Measurements from ENCODE around the gene OSTM1.

DNA sequence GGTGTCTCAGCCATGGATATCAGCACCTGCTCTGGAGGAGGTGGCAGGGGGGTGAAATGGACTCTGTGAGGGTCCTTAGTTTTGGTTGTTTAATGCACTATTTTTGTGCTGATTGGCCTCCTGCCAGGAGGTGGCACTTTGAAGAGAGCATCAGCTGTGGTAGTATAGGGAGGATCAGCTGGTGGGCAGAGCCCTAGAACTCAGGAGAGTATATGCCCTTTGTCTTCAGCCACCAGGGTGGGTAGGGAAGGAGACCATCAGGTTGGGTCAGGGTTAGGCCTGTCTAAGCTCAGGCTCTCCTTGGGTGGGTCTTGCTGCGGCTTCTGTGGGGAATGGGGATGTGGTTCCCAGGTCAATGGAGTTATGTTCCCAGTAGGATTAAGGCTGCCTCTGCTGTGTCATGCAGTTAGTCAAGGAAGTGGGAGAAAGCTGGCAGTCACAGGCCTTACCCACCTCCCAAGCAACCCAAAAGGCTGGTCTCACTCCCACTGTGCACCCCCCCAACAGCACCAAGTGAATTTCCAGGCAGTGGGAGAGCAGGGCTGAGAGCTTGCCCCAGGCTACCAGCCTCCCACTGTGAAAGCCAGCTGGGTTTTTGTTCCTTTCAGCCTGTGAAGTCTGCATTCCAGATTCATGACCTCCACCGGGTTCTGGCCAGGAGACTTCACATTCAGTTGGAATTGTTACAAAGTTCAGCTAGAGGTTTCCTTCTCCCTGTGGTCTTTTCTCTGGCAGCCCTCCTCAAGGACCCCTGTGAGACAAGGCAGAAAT is 5.7 kb upstream of the OSTM1 start:
- TF ChIP-seq TCF12 (IDR thresholded peaks at IDR 0.05) (no peak), TCF12 (CRISPR knock-in tag; IDR thresholded peaks at IDR 0.05) (no peak), ZNF354B (CRISPR knock-in tag; IDR thresholded peaks at IDR 0.05) (no peak), NR3C1 (CRISPR knock-in tag; IDR thresholded peaks at IDR 0.05) (no peak)
- TF ChIP-seq, protein P1, sequence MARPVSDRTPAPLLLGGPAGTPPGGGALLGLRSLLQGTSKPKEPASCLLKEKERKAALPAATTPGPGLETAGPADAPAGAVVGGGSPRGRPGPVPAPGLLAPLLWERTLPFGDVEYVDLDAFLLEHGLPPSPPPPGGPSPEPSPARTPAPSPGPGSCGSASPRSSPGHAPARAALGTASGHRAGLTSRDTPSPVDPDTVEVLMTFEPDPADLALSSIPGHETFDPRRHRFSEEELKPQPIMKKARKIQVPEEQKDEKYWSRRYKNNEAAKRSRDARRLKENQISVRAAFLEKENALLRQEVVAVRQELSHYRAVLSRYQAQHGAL (CRISPR knock-in tag; IDR thresholded peaks at IDR 0.05; ENCODE audit: not compliant biosample characterization), result no peak
